BJ (cell line): ENCODE measurements around the gene FPR2. TPM values are rescaled to one million over a fixed set of nuclear protein-coding genes. Genes with fewer than 3 reads are reported as not detected.

Experiments used
- CTCF ChIA-PET: fragments of 350-600 bp; formaldehyde crosslinking; extraction: SDS; loops from one replicate; lab custom pipeline; 2021; ENCODE audit warnings: antibody characterized with exemption, inconsistent platforms; lab: Yijun Ruan, JAX
- POLR2A ChIA-PET: fragments of 300-600 bp; sonication (Branson Sonifier 250); formaldehyde crosslinking; extraction: SDS; loops from one replicate; lab custom pipeline; 2021; ENCODE audit warnings: antibody characterized with exemption; lab: Charles Lee
- DNase-seq: peaks from one replicate; pipeline ENCODE4 v3.0.0-alpha.2; 2011; ENCODE audit warnings: low read depth
- H3K27me3 ChIP-seq: 2 replicates; pipeline ENCODE4 v1.6.0; 2011; ENCODE audit warnings: low read length; ENCODE audit not compliant: control insufficient read depth, insufficient read depth
- H3K36me3 ChIP-seq: 2 replicates; pipeline ENCODE4 v1.5.1; 2011; ENCODE audit warnings: low read length; ENCODE audit not compliant: control insufficient read depth, insufficient read depth
- H3K4me3 ChIP-seq: 2 replicates; pipeline ENCODE4 v1.5.1; 2011; ENCODE audit warnings: low read depth, mild to moderate bottlenecking, control low read depth, low read length
- polyA minus RNA-seq: library from RNA; depleted of rRNA, polyadenylated mRNA; stranded (reverse); fragments of >200 nt; gene quantifications from 2 replicates; pipeline ENCODE4 v1.2.3, GENCODE V29; 2011; rRNA and poly(A)+ RNA removed
- polyA plus RNA-seq: library from polyadenylated mRNA; depleted of rRNA; stranded (reverse); fragments of >200 nt; gene quantifications from 2 replicates; pipeline ENCODE4 v1.2.3, GENCODE V29; 2011; rRNA removed
- TF ChIP-seq, protein P1 (sequence below): IDR thresholded peaks from 2 replicates; pipeline ENCODE4 v1.5.1; 2011; ENCODE audit warnings: low read depth, mild to moderate bottlenecking, control low read depth, inconsistent platforms, low read length, moderate library complexity; ENCODE audit not compliant: insufficient read depth

Gene FPR2, protein sequence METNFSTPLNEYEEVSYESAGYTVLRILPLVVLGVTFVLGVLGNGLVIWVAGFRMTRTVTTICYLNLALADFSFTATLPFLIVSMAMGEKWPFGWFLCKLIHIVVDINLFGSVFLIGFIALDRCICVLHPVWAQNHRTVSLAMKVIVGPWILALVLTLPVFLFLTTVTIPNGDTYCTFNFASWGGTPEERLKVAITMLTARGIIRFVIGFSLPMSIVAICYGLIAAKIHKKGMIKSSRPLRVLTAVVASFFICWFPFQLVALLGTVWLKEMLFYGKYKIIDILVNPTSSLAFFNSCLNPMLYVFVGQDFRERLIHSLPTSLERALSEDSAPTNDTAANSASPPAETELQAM
- polyA plus RNA-seq (not detected in 2 replicates), polyA minus RNA-seq (not detected in 2 replicates)

DNA sequence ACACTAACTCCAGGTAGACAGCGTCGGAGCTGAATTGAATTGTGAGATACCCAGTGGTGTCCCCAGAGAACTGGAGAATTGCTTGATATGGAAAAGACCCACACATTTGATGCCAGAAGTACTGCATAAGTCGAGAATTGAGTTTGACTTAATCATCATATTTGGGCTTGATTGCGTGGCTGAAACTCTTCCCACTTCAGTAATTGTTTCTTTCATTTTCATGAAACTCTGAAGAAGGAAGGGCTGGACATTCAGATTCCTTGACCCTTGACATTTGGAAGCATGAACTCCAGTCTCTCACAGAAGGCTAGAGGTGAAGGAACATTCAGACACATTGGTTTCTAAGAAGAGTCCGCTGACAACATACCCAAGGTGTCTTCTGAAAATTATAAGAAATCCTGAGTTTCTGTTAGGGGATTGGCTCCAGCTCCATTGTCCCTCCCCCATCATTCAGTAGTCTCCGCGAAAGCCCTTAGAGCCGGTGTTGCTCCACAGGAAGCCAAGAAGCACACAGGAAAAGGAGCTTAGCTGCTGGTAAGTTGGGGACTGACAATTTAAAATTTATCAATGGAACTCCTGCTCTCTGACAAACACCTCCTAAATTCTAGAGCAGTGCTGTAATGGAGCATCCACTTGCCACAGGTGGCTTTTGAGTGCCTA lies at the start of gene FPR2:
Gene FPR2, plus strand, starts transcription at position 484 of the 660 bp plus-strand sequence. CDS start 7,479 bp downstream, outside the sequence.
- ChIA-PET POLR2A (no interaction called here), CTCF (no interaction called here)
- Histone ChIP-seq H3K27me3 (no peaks in the 10 kb centered on the region), H3K4me3 (no peak within 1 kb of the TSS), H3K36me3 (no peaks in the 10 kb centered on the region)
- TF ChIP-seq, protein P1, sequence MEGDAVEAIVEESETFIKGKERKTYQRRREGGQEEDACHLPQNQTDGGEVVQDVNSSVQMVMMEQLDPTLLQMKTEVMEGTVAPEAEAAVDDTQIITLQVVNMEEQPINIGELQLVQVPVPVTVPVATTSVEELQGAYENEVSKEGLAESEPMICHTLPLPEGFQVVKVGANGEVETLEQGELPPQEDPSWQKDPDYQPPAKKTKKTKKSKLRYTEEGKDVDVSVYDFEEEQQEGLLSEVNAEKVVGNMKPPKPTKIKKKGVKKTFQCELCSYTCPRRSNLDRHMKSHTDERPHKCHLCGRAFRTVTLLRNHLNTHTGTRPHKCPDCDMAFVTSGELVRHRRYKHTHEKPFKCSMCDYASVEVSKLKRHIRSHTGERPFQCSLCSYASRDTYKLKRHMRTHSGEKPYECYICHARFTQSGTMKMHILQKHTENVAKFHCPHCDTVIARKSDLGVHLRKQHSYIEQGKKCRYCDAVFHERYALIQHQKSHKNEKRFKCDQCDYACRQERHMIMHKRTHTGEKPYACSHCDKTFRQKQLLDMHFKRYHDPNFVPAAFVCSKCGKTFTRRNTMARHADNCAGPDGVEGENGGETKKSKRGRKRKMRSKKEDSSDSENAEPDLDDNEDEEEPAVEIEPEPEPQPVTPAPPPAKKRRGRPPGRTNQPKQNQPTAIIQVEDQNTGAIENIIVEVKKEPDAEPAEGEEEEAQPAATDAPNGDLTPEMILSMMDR: no peak
- DNase-seq: no peak

DNA sequence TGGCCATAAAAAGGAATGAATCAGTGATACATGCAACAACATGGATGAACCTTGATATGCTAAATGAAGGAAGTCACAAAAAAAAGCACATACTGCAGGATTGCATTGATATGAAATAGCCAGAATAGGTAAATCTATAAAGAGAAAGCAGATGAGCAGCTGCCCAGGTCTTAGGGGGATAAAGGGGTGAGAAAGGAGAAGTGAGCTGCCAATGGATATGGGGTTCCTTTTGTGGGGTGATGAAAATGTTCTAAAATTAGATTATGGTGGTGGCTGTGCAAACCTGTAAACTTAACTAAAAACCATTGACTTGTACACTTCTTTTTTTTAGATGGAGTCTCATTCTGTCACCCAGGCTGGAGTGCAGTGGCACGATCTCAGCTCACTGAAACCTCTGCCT lies 49.3 kb upstream of the FPR2 start:
- ChIA-PET CTCF (interaction anchor here (1.6 kb wide), 1 partner anchor 12 kb away, joined by 6 read pairs; the partner anchor contains the start of gene HAS1), POLR2A (no interaction called here)
- H3K27me3 ChIP-seq: no peaks in the 10 kb centered on the region; the same call in 1 of the 2 replicates
- H3K36me3 ChIP-seq: peaks cover 3% of the 10 kb centered on the region
- TF ChIP-seq, protein P1: no peak
- no peak overlapping the region for H3K4me3 ChIP-seq
- DNase-seq: no peak

DNA sequence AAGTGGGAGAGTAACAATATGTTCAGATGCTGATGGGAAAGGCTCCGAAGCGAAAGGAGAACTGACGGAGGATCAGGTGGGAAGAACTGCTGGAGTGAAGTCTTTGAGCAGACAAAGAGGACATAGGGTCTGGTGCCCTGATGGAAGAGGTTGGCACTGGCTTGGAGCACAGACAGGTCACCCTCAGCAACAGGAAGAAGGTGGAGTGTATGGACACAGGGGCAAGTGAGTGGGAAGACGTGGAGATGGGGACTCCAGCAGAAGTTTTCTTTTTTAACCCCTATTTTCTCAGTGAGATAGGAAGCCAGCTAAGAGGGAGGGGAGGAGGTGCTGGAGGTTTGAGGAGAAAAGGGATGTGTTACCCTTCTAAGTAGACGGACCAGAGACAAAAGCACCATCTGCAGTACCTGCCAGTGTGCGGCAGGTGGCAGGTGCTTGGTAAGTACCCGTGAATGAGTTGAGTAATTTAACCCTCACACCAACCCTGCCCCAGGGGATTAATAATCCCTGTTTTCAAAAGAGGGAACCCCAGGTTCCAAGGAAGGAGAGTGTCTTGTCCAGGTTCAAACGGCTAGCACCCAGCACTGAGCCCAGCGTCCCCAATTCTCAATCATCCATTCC lies 48.4 kb upstream of the FPR2 start:
- Histone ChIP-seq H3K27me3 (no peaks in the 10 kb centered on the region; the same call in 1 of the 2 replicates), H3K36me3 (0 out of 2 replicates have a peak, but pooled peaks cover 2% of the 10 kb centered on the region), H3K4me3 (no peak overlapping the region)
- TF ChIP-seq, protein P1: peak; percentile 43
- CTCF ChIA-PET: no interaction called here
- DNase-seq: no peak
- POLR2A ChIA-PET: no interaction called here

DNA sequence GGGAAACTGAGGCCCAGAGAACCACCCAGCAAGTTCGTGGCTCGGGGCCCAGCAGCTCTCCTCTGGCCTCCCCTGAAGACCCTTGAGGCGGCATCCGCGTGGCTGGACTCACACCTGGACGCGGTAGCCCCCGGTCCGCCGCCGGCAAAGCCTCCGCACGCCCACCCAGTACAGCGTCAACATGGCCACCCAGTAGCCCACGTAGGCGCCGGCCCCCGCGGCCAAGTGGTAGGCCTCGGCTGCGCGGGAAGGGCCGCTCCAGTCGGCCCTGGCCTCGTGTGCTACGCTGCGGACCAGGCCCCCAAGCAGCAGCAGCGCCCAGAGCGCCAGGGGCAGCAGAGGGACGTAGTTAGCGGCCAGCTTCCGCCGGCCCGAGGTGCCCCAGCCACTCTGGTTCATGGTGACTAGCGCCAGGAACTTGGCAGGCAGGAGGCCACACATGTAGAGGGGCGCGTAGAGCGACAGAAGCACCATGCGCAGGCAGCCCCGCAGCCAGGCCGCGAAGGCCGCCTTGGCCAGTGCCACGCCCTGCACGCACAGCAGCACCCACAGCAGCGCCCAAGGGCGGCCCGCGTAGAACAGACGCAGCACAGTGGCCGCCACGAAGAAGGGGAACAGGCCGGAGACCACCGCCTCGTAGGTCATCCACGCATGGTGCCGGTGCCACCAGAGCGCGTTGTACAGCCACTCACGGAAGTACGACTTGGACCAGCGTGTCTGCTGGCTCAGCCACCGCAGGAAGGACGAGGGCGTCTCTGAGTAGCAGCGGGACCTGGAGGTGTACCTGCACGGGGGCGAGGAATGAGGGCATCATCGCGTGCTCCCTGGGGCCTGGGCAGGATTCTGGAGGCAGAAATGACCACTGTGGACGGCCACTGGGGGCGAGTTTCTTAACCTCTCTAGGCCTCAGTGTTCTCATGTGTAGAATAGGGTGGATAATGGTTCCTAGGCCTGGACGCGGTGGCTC lies 47.4 kb upstream of the FPR2 start:
- no peak overlapping the region for H3K4me3 ChIP-seq
- TF ChIP-seq, protein P1: no peak
- no peaks in the 10 kb centered on the region; the same call in 1 of the 2 replicates for H3K27me3 ChIP-seq
- DNase-seq: no peak
- POLR2A ChIA-PET: interaction anchor here (0.7 kb wide), 1 partner anchor 26 kb away, joined by 7 read pairs; no protein-coding TSS in a partner anchor
- CTCF ChIA-PET: no interaction called here
- H3K36me3 ChIP-seq: no peaks in the 10 kb centered on the region
